Transverse colon (tissue), 4 donors: ENCODE data around the gene IFI27.

Experiments
- CTCF ChIP-seq, 5 experiments: fragments of 200-600 bp in 3 of 5; fragments of 450-650 bp in 2 of 5; sonication (generic) in 3 of 5; IDR thresholded peaks; 1 replicate in 2 of 5; 2 replicates in 3 of 5; pipeline ENCODE4 v1.5.1; 2016 to 2017; ENCODE audit warnings: antibody characterized with exemption in 5 of 5, inconsistent platforms in 3 of 5, mild to moderate bottlenecking in 2 of 5, moderate library complexity in 1 of 5
- EP300 ChIP-seq: sonication (generic); formaldehyde crosslinking; IDR thresholded peaks from one replicate; pipeline ENCODE4 v1.6.1; 2017; ENCODE audit warnings: antibody characterized with exemption, low read depth
- POLR2AphosphoS5 ChIP-seq, 3 donors: sonication (generic); formaldehyde crosslinking; IDR thresholded peaks; one replicate each; pipeline ENCODE4 v1.6.1; 2016; ENCODE audit warnings: antibody characterized with exemption in 3 of 3

GRCh38 chr14:94115631-94116030 is 5.1 kb downstream of the IFI27 start:
- TF ChIP-seq CTCF (IDR thresholded peaks at IDR 0.05), result no peak
- TF ChIP-seq POLR2AphosphoS5 (IDR thresholded peaks at IDR 0.05), result no peak
- no peak for TF ChIP-seq EP300
